Chondrocyte (in vitro differentiated cells): Measurements from ENCODE around the gene TANGO2. TPM values are rescaled to one million over a fixed set of nuclear protein-coding genes. Genes with fewer than 3 reads are reported as not detected.

Source experiments
- DNase-seq: peaks from one replicate; pipeline ENCODE4 v3.0.0; 2021; ENCODE audit warnings: mixed read lengths, low spot score
- H3K27ac Mint-ChIP-seq: one replicate; pipeline ENCODE4 v1.8.0; 2021; ENCODE audit warnings: mild to moderate bottlenecking, moderate library complexity, mixed read lengths; ENCODE audit not compliant: unreplicated experiment
- H3K27me3 Mint-ChIP-seq: 2 replicates; pipeline ENCODE4 v1.8.0; 2021; ENCODE audit warnings: low read depth, mixed read lengths
- H3K36me3 Mint-ChIP-seq: 2 replicates; pipeline ENCODE4 v1.8.0; 2021; ENCODE audit warnings: low read depth, mixed read lengths
- H3K4me1 Mint-ChIP-seq: 2 replicates; pipeline ENCODE4 v1.8.0; 2021; ENCODE audit warnings: low read depth, mild to moderate bottlenecking, mixed read lengths
- H3K4me3 Mint-ChIP-seq: one replicate; pipeline ENCODE4 v1.8.0; 2021; ENCODE audit warnings: mild to moderate bottlenecking, moderate library complexity, mixed read lengths; ENCODE audit not compliant: unreplicated experiment
- H3K9me3 Mint-ChIP-seq: 2 replicates; pipeline ENCODE4 v1.8.0; 2021; ENCODE audit warnings: low read depth, mixed read lengths
- total RNA-seq: library from RNA; stranded (reverse); gene quantifications from 3 replicates; pipeline ENCODE4 v1.2.1, GENCODE V29; 2021
- TF ChIP-seq, protein P1 (sequence below): fragments of 200-600 bp; sonication (generic); IDR thresholded peaks from 2 replicates; pipeline ENCODE4 v1.5.0; 2021; ENCODE audit warnings: antibody characterized with exemption, mild to moderate bottlenecking, moderate library complexity

The TANGO2 gene
- total RNA-seq, 1 donor from 2014 or later: 30.1 TPM

DNA sequence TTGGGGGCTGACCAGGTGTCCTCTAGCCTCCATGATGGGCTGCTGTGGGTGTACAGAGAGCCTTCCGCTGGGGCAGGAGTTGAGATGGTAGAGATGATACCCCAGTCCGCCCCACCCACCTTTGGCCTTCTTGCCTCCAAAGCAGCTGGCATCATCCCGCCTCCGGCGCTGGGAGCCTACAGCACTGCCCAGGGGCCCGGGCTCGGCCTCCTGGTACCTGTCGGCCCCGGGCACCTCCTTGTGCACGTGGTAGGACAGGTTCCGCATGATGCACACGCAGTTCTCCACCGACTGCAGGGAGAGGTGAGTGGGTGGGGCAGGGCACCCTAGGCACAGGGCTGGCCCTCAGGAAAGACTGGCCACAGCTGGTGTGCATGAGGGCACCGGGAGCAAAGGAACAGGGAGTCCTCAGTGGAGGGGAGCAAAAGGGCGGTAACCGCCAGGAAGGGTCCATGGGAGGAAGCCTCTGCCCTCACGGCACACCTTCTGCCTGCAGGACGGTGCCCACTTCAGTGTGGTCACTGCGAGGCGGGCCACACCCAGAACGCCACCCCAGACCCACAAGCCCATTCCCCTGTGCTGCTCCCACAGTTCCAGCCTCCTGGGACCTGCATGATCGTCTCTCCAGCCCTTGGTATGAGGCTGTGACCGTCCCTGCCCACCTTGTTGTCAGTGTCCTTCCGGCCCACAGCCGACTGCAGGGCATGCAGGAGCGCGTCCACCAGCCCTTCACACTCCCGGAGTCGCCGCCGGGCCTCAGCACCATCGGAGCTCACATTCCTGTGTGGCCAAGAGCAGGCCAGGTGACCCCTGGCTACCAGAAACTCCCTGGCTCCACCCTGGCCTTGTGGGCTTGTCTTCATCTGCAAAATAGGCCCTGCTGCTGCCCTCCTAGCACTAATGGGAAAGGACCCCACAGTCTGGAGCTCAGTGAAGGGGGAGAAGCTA lies 43.3 kb upstream of the TANGO2 start:
- Mint-ChIP-seq H3K36me3 (peaks cover 6% of the 10 kb centered on the region), H3K9me3 (no peaks in the 10 kb centered on the region), H3K4me3 (no peak overlapping the region), H3K4me1 (peaks cover 7% of the 10 kb centered on the region), H3K27me3 (no peaks in the 10 kb centered on the region), H3K27ac (no peak overlapping the region)
- no peak for DNase-seq
- TF ChIP-seq, protein P1, sequence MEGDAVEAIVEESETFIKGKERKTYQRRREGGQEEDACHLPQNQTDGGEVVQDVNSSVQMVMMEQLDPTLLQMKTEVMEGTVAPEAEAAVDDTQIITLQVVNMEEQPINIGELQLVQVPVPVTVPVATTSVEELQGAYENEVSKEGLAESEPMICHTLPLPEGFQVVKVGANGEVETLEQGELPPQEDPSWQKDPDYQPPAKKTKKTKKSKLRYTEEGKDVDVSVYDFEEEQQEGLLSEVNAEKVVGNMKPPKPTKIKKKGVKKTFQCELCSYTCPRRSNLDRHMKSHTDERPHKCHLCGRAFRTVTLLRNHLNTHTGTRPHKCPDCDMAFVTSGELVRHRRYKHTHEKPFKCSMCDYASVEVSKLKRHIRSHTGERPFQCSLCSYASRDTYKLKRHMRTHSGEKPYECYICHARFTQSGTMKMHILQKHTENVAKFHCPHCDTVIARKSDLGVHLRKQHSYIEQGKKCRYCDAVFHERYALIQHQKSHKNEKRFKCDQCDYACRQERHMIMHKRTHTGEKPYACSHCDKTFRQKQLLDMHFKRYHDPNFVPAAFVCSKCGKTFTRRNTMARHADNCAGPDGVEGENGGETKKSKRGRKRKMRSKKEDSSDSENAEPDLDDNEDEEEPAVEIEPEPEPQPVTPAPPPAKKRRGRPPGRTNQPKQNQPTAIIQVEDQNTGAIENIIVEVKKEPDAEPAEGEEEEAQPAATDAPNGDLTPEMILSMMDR: no peak

DNA sequence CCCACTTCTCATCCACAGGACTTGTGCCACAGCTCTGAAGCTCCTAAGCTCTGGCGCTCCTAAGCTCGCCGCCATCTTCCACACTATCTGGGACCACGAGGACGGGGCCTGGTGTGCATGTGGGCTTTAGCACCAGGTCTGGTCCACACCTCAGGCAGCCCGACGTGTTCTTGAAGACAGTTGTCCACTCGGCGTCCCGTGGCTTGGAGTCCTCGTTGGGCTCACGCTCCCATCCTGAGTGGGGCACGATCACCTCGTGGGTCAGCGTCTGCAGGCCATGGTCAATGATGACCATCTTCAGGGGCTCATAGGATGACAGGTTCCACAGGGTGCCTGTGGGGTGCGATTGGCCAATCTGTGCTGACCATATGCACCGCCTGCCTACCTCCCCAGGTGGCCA lies 42.2 kb upstream of the TANGO2 start:
- Mint-ChIP-seq H3K9me3 (no peaks in the 10 kb centered on the region), H3K27ac (no peak overlapping the region), H3K4me3 (no peak overlapping the region), H3K4me1 (peaks cover 11% of the 10 kb centered on the region), H3K36me3 (peaks cover 6% of the 10 kb centered on the region), H3K27me3 (no peaks in the 10 kb centered on the region)
- TF ChIP-seq, protein P1: no peak
- DNase-seq: no peak

DNA sequence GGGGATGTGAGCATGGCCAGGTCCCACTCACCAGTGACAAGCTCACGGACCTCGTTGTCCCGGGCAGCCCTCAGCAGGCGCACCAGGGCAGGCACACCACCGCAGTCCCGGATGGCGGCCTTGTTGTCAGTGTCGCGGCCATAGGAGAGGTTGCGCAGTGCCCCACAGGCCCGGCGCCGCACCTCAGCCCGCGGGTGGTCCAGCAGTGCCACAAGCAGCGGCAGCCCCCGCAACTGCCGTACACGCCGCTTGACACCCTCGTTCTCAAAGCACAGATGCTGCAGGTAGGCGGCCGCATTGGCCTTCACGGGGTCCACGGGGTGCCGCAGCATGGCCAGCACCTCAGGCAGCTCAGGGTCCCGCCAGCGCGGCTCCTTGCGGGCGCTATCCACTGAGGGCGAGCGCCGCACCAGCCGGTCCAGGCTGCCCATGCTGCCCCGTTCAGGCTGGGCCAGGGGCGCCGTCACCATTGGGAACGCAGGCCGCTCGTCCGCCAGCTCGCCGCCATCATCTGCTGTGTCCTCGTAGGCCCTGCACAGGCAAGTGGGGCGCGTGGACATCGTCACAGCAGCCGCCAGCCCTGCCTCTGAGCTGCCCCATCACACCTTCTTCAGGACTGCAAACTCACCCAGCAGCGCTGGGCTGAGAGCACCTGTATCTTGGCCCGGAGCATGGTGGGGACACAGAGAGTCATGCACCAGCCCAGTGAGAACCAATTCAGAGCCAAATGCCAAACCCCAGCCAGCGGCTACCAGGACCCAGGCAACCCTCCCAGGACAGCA lies 41.0 kb upstream of the TANGO2 start:
- H3K27ac Mint-ChIP-seq: no peak overlapping the region
- H3K36me3 Mint-ChIP-seq: peaks cover 6% of the 10 kb centered on the region
- H3K4me3 Mint-ChIP-seq: no peak overlapping the region
- peak; percentile 63 for DNase-seq
- H3K4me1 Mint-ChIP-seq: peaks cover 22% of the 10 kb centered on the region
- H3K27me3 Mint-ChIP-seq: no peaks in the 10 kb centered on the region
- TF ChIP-seq, protein P1: no peak
- no peaks in the 10 kb centered on the region for H3K9me3 Mint-ChIP-seq

DNA sequence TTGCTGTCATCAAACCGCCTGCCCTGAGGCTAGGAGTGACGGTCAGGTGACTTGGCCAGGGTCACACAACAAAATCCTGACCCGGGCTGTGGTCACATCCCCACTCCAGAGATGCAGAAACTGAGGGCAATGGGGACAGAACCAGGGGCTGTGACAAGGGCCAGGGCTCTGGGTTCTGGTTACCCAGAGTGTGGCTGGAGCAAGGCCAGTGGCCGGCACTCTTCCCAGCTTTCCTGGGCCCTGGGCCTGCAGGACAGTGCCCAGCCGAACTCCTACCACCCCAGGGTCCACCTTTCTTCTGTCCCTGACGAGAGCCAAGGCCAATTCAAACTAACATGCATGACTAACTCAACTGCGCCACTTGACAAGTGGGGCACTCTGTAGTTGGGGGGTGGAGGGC lies 40.1 kb upstream of the TANGO2 start:
- peaks cover 24% of the 10 kb centered on the region for H3K4me1 Mint-ChIP-seq
- TF ChIP-seq, protein P1: no peak
- H3K27me3 Mint-ChIP-seq: no peaks in the 10 kb centered on the region
- no peak overlapping the region for H3K27ac Mint-ChIP-seq
- H3K9me3 Mint-ChIP-seq: no peaks in the 10 kb centered on the region
- DNase-seq: peak; percentile 68
- no peak overlapping the region for H3K4me3 Mint-ChIP-seq
- peaks cover 6% of the 10 kb centered on the region for H3K36me3 Mint-ChIP-seq
